Stimulated activated CD8-positive, alpha-beta memory T cell treated with anti-CD3 and anti-CD28 coated beads, Interleukin-2, amount 100 ng/mL, for 1 hour (primary cell): ENCODE results near the gene SCTR.
"Not testable (repeated sequence)": the region's sequence is repeated elsewhere in the genome, so short reads cannot be mapped to it uniquely, and the experiment has no call there.

Source experiments
- DNase-seq, 2 donors: peaks; one replicate each; pipeline ENCODE4 v3.0.0-alpha.2; 2020; ENCODE audit warnings: low read depth in 2 of 2

Gene SCTR

GRCh38 chr2:119409506-119409905 lies 114.8 kb downstream of the SCTR start:
- DNase-seq = no peak

- no peak for DNase-seq
Measured at GRCh38 chr2:119408221-119408619, 116.1 kb downstream of the SCTR start.

GRCh38 chr2:119407430-119408220 lies 116.7 kb downstream of the SCTR start:
- no peak for DNase-seq

GRCh38 chr2:119405151-119405550 lies 119.1 kb downstream of the SCTR start:
- no peak for DNase-seq

GRCh38 chr2:119403618-119404017 lies 120.7 kb downstream of the SCTR start:
- DNase-seq = not testable (repeated sequence)

GRCh38 chr2:119402645-119403560 lies 121.4 kb downstream of the SCTR start:
- no peak for DNase-seq

- no peak for DNase-seq
Measured at GRCh38 chr2:119402106-119402505, 122.2 kb downstream of the SCTR start.

GRCh38 chr2:119397196-119397595 lies 127.1 kb downstream of the SCTR start:
- no peak for DNase-seq

GRCh38 chr2:119393971-119394748 lies 130.1 kb downstream of the SCTR start:
- DNase-seq = no peak
